HUES6 (cell line): ENCODE data around the gene GPER1.

ENCODE experiments used
- H3K27ac ChIP-seq: 2 replicates; pipeline ENCODE4 v1.7.0; 2013; ENCODE audit warnings: low read depth, mild to moderate bottlenecking, low read length, inconsistent platforms
- H3K27me3 ChIP-seq: 2 replicates; pipeline ENCODE4 v1.6.1; 2013; ENCODE audit warnings: low read length; ENCODE audit not compliant: control insufficient read depth, insufficient read depth
- H3K36me3 ChIP-seq: 2 replicates; pipeline ENCODE4 v1.6.1; 2013; ENCODE audit warnings: low read length; ENCODE audit not compliant: control insufficient read depth, insufficient read depth
- H3K4me1 ChIP-seq: 2 replicates; pipeline ENCODE4 v1.6.1; 2013; ENCODE audit warnings: low read length; ENCODE audit not compliant: control insufficient read depth, insufficient read depth
- H3K4me3 ChIP-seq: 2 replicates; pipeline ENCODE4 v1.5.1; 2013; ENCODE audit warnings: low read depth, low read length
- H3K9ac ChIP-seq: one replicate; pipeline ENCODE4 v1.6.1; 2013; ENCODE audit warnings: mild to moderate bottlenecking, low read length
- H3K9me3 ChIP-seq: 2 replicates; pipeline ENCODE4 v1.6.1; 2013; ENCODE audit warnings: low read depth, low read length; ENCODE audit not compliant: control insufficient read depth, insufficient read depth

The GPER1 gene

DNA sequence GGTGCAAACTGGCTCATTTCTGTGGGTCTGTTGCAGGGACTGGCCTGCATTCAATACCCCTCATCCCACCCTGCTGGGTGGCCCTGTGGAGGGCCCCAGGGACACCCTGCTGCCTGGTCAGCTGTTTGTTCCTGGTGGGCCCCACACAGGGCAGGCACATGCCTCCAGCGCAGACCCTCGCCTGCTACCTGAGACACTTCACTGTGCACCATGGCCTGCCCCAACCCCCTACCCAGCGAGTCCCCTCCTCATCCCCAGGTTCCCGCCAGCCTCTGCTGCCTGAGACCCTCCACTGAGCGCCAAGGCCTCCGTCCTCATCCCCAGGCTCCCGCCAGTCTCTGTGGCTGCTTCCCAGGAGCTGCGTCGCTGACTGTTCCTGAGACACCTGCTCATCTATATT is 26.7 kb upstream of the GPER1 start:
- no peak overlapping the region for H3K9ac ChIP-seq
- peaks cover 10% of the 10 kb centered on the region for H3K36me3 ChIP-seq
- peaks cover 4% of the 10 kb centered on the region; the same call in 1 of the 2 replicates for H3K27me3 ChIP-seq
- no peak overlapping the region for H3K27ac ChIP-seq
- H3K4me1 ChIP-seq = peaks cover 20% of the 10 kb centered on the region
- no peak overlapping the region for H3K4me3 ChIP-seq
- no peaks in the 10 kb centered on the region for H3K9me3 ChIP-seq

DNA sequence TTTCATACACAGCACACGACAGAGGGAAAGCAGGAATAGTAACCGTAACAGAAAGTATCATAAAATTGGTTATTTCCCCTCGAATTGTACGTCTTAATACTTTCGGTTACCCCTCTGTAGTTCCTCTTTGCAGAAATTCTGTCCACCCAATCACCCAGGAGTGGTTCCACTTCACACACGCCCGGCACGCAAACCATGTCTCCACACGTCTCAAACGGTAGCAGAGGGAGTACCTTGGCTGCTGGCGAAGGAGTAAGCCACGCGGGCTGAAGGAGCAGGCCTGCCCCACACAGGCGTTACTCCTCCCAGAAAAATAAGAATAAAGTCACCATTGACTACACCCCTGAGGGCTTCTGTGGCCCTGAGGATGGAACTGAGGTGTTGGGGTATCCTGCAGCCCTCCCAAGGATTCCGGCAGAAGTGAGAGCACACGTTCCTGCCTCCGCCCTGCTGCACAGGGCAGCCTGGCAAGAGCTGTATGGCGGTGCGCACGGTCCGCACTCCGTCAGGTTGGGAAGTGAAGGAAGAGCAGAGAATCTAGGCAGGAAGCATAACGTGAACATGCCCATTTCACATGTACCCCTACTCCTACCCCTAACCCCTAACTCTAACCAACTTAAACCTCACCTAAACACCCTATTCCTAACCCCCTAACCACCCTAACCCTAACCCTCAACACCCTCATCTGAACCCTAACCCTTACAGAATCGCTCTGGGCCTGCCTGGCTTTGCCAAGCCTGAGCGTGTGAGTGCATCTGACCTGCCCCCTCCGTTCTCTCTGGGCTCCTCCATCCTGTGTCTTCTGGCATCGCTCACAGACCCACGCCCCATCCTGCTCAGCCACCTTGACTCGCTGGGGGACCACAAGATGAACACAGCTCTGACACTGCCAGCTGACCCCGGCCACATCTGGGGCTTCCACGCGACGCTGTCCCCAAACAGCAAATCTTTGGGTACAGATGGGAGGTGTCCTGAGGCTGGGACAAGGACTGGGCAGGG is 25.3 kb upstream of the GPER1 start:
- peaks cover 4% of the 10 kb centered on the region; the same call in 1 of the 2 replicates for H3K27me3 ChIP-seq
- H3K4me1 ChIP-seq = peaks cover 24% of the 10 kb centered on the region
- H3K27ac ChIP-seq = no peak overlapping the region
- no peak overlapping the region for H3K9ac ChIP-seq
- H3K9me3 ChIP-seq = no peaks in the 10 kb centered on the region
- H3K4me3 ChIP-seq = no peak overlapping the region
- H3K36me3 ChIP-seq = peaks cover 8% of the 10 kb centered on the region

- Histone ChIP-seq H3K9me3 (no peaks in the 10 kb centered on the region), H3K4me1 (peaks cover 24% of the 10 kb centered on the region), H3K27me3 (peaks cover 4% of the 10 kb centered on the region; the same call in 1 of the 2 replicates), H3K4me3 (no peak overlapping the region), H3K9ac (no peak overlapping the region), H3K27ac (no peak overlapping the region), H3K36me3 (0 out of 2 replicates have a peak, but pooled peaks cover under 1% of the 10 kb centered on the region)
Measured at GRCh38 chr7:1063361-1063760, 24.6 kb upstream of the GPER1 start.

GRCh38 chr7:1064581-1064980 is 23.3 kb upstream of the GPER1 start:
- no peak overlapping the region for H3K9ac ChIP-seq
- H3K27ac ChIP-seq = no peak overlapping the region
- no peaks in the 10 kb centered on the region for H3K9me3 ChIP-seq
- H3K36me3 ChIP-seq = no peaks in the 10 kb centered on the region
- H3K4me1 ChIP-seq = peaks cover 24% of the 10 kb centered on the region
- peaks cover 4% of the 10 kb centered on the region; the same call in 1 of the 2 replicates for H3K27me3 ChIP-seq
- no peak overlapping the region for H3K4me3 ChIP-seq

DNA sequence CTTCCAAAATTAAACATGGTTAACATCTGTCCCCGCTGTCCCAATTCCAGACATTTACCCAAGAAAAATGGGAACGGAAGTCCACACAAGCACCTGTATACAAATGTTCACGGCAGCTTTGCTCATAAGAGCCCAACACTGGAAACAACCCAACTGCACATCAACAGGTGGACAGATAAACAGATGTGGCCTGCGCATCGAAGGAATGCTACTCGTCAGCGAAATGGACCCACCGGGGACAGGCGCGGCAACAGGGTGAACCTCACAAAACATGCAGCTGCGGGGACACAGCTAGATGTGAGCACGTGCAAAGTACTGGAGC is 22.7 kb upstream of the GPER1 start:
- H3K4me3 ChIP-seq = no peak overlapping the region
- no peak overlapping the region for H3K9ac ChIP-seq
- H3K36me3 ChIP-seq = no peaks in the 10 kb centered on the region
- H3K9me3 ChIP-seq = peaks cover under 1% of the 10 kb centered on the region
- no peak overlapping the region for H3K27ac ChIP-seq
- peaks cover 4% of the 10 kb centered on the region; the same call in 1 of the 2 replicates for H3K27me3 ChIP-seq
- H3K4me1 ChIP-seq = peaks cover 20% of the 10 kb centered on the region

DNA sequence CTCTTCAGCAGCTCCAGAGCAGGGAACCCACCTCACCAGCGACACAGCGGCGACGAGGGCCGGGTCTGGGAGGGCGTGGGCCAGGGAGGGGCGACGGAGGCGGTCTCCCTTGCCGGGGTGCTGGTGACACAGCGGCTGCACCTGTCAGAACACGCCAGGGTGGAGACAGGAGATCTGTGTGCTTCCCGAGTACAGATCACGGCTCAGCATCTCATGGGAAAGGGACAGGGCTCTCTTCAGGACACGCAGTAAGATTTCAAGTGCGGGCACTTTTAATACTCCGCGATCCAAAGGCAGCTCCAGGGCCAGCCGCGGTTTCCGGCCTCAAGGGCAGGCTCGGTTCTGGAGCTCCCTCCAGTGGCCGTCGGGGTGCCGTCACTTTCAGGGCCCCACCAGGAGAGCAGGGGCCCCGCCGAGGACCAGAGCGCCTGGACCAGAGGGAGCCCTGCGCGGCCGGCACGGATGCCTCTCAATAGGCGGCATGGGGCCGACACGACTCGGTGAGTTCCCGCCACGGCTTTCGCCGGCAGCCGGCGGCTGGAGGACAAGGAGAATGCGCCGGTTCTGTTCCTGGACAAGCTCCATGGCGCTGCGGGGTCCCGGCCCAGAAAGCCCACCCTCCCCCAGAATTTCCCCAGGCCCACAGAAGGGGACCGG is 22.2 kb upstream of the GPER1 start:
- Histone ChIP-seq H3K9ac (no peak overlapping the region), H3K36me3 (no peaks in the 10 kb centered on the region), H3K4me1 (peaks cover 15% of the 10 kb centered on the region), H3K27ac (no peak overlapping the region), H3K27me3 (peaks cover 4% of the 10 kb centered on the region; the same call in 1 of the 2 replicates), H3K4me3 (peak overlapping the region; percentile 34; the same call in 1 of the 2 replicates), H3K9me3 (peaks cover 5% of the 10 kb centered on the region)

DNA sequence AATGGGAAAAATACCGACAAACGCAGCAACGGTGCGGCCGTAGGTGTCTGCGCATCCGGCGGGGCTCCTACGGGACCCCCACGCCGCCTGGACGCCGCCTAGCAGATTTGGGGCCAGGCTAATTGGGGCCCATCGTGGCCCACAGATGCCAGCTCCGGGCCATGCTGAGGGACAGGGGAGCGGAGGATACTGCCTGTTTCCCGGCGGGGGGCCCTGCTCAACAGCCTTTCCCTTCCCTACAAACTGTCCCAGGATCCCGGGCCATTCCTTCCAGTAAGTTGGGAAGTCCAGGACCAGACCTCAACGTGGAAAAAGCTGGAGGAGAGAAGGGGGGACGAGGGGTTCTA is 21.7 kb upstream of the GPER1 start:
- Histone ChIP-seq H3K27ac (no peak overlapping the region), H3K9ac (no peak overlapping the region)

DNA sequence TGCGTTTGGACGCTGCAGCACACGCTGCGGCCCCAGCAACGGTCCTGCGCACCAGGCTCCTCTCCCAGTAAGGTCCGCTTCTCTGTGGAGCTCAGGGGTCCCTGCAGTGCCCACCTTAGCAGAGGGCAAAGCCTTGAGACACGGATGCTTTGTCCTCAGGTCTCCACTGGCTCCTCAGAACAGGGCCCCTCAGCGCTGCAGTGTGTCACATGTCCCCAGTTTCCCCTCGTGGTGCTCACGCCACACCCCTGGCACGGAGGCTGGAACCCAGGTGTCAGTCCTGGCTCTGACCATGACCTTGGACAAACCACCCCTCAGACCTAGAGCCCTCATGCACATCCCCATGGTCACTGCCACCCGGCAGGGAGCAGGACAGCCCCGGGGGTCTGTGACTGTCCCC is 19.9 kb upstream of the GPER1 start:
- H3K4me3 ChIP-seq = no peak overlapping the region
- no peaks in the 10 kb centered on the region for H3K36me3 ChIP-seq
- H3K27ac ChIP-seq = no peak overlapping the region
- H3K4me1 ChIP-seq = peaks cover 10% of the 10 kb centered on the region
- peaks cover 6% of the 10 kb centered on the region for H3K9me3 ChIP-seq
- H3K9ac ChIP-seq = no peak overlapping the region
- peaks cover 4% of the 10 kb centered on the region; the same call in 1 of the 2 replicates for H3K27me3 ChIP-seq

More for the DNA sequence above, 21.7 kb upstream of the GPER1 start:
- H3K4me3 ChIP-seq = no peak overlapping the region
- H3K27me3 ChIP-seq = peaks cover 4% of the 10 kb centered on the region; the same call in 1 of the 2 replicates
- H3K4me1 ChIP-seq = peaks cover 10% of the 10 kb centered on the region
- H3K36me3 ChIP-seq = no peaks in the 10 kb centered on the region
- peaks cover 6% of the 10 kb centered on the region for H3K9me3 ChIP-seq

GRCh38 chr7:1068619-1069018 is 19.3 kb upstream of the GPER1 start:
- H3K4me3 ChIP-seq = no peak overlapping the region
- no peak overlapping the region for H3K9ac ChIP-seq
- no peaks in the 10 kb centered on the region for H3K36me3 ChIP-seq
- H3K4me1 ChIP-seq = peaks cover 10% of the 10 kb centered on the region
- peaks cover 4% of the 10 kb centered on the region; the same call in 1 of the 2 replicates for H3K27me3 ChIP-seq
- H3K27ac ChIP-seq = no peak overlapping the region
- H3K9me3 ChIP-seq = peaks cover 6% of the 10 kb centered on the region

- H3K36me3 ChIP-seq = no peaks in the 10 kb centered on the region
- H3K9ac ChIP-seq = no peak overlapping the region
- H3K27me3 ChIP-seq = no peaks in the 10 kb centered on the region; the same call in 1 of the 2 replicates
- H3K4me3 ChIP-seq = no peak overlapping the region
- H3K4me1 ChIP-seq = peaks cover 6% of the 10 kb centered on the region
- no peak overlapping the region for H3K27ac ChIP-seq
- H3K9me3 ChIP-seq = peaks cover 6% of the 10 kb centered on the region
Measured at GRCh38 chr7:1070544-1071011, 17.3 kb upstream of the GPER1 start.
